Measurements from ENCODE around the gene ATXN7L1. TPM values are rescaled to one million over a fixed set of nuclear protein-coding genes. Genes with fewer than 3 reads are reported as not detected.
A peak's percentile ranks its signal among the peaks of the same experiment; 100 is the strongest.

The ATXN7L1 gene
- total and polyA plus RNA-seq, 2 of the 4 experiments (the other 2 are of a cell fraction), result 3.5 to 4.3 TPM

GRCh38 chr7:105649727-105650381 lies 226.5 kb downstream of the ATXN7L1 start:
- no TSS peak for BruUV-seq (replicated peaks)
- H2BK5ac ChIP-seq (ENCODE audit: low read depth, low read length, poor library complexity, severe bottlenecking), result no peak overlapping the region
- no peak overlapping the region for H3K14ac ChIP-seq (replicated peaks; ENCODE audit: low read depth, low read length)

More at GRCh38 chr7:105649727-105650381, 226.5 kb downstream of the ATXN7L1 start:
- no peak overlapping the region for H3K18ac ChIP-seq (ENCODE audit: low read depth, low read length)
- H4K20me1 ChIP-seq (ENCODE audit: insufficient read depth, low read length), result peaks cover 7% of the 10 kb centered on the region; the same call in 1 of the 2 replicates
- H3K36me3 ChIP-seq (ENCODE audit: control insufficient read depth, insufficient read depth, low read length), result no peaks in the 10 kb centered on the region
- no peak overlapping the region for H2BK20ac ChIP-seq (ENCODE audit: low read depth, low read length)
- no peak overlapping the region for H4K5ac ChIP-seq (ENCODE audit: low read depth, low read length)
- H2AK5ac ChIP-seq (ENCODE audit: low read depth, low read length), result no peak overlapping the region
- no peak overlapping the region for H3K23ac ChIP-seq (ENCODE audit: low read depth, low read length)
- no peak overlapping the region for H2BK15ac ChIP-seq (ENCODE audit: low read depth, low read length)
- in situ Hi-C loops (cut with MboI; ENCODE audit: low sequenced_read_pairs), result loop anchor here (5.0 kb wide), 1 partner anchor 392 kb away; no protein-coding TSS in a partner anchor
- no peak overlapping the region for H3K4me3 ChIP-seq (ENCODE audit: insufficient read depth, low read depth, low read length)
- H3K4ac ChIP-seq (ENCODE audit: low read depth, low read length), result no peak overlapping the region
- TF ChIP-seq MAFK (IDR thresholded peaks at IDR 0.05; ENCODE audit: low read depth, low read length) (peak; percentile 46), BHLHE40 (IDR thresholded peaks at IDR 0.05; ENCODE audit: low read depth, low read length) (no peak), RAD21 (IDR thresholded peaks at IDR 0.05; ENCODE audit: low read length) (no peak)
- H3K9ac ChIP-seq (ENCODE audit: low read depth, low read length), result no peak overlapping the region
- peaks cover 8% of the 10 kb centered on the region; the same call in 1 of the 2 replicates for H3K9me1 ChIP-seq (ENCODE audit: insufficient read depth, low read length)
- H2AFZ ChIP-seq (replicated peaks; ENCODE audit: low read length, poor library complexity), result no peak overlapping the region
- intact Hi-C loops (cut with micrococcal nuclease), result loop anchor here (10.0 kb wide), 1 partner anchor 95 kb away; no protein-coding TSS in a partner anchor
- CTCF ChIA-PET, result no interaction called here
- H3K27ac ChIP-seq (ENCODE audit: insufficient read depth, low read length), result no peak overlapping the region
- H3K9me3 ChIP-seq (ENCODE audit: control insufficient read depth, insufficient read depth, low read length), result no peaks in the 10 kb centered on the region
- H3K56ac ChIP-seq (ENCODE audit: extremely low read depth, insufficient read depth, low read length), result no peak overlapping the region
- H3K4me1 ChIP-seq (ENCODE audit: control insufficient read depth, insufficient read depth, low read length), result peaks cover 10% of the 10 kb centered on the region; the same call in 1 of the 2 replicates
- no peak overlapping the region for H4K8ac ChIP-seq (ENCODE audit: low read depth in 2 of 2, low read length in 2 of 2)
- no peak overlapping the region; the same call in 1 of the 2 replicates for H3K4me2 ChIP-seq (ENCODE audit: low read depth, low read length)
- WGBS, 2 experiments (ENCODE audit: extremely low coverage in 2 of 2, insufficient read length in 1 of 2), result 20% methylated on average over 1 of the region's 4 CpGs; no CpG with 5 or more reads in 1 of the 2 experiments
- H3K27me3 ChIP-seq (ENCODE audit: control insufficient read depth, insufficient read depth, low read length), result no peaks in the 10 kb centered on the region
- DNase-seq (peak; percentile 75), ATAC-seq (ENCODE audit: low read depth) (peak; percentile 82)
- POLR2A ChIA-PET (ENCODE audit: unreplicated experiment), result no interaction called here
- H2AK9ac ChIP-seq (replicated peaks; ENCODE audit: low read depth, low read length, poor library complexity), result no peak overlapping the region
- dilution Hi-C loops (cut with HindIII; ENCODE audit: low sequenced_read_pairs, unreplicated experiment), result no loop called here
- no peaks in the 10 kb centered on the region for H3K79me1 ChIP-seq (ENCODE audit: low read depth in 1 of 2, low read length in 2 of 2)
- no peak overlapping the region for H4K91ac ChIP-seq (ENCODE audit: insufficient read depth, low read depth, low read length)
- H2BK120ac ChIP-seq (ENCODE audit: low read depth, low read length), result no peak overlapping the region

Data from IMR-90 (cell line).